Measurements from ENCODE around the gene GALM. TPM values are rescaled to one million over a fixed set of nuclear protein-coding genes. Genes with fewer than 3 reads are reported as not detected.
"Not testable (repeated sequence)": the region's sequence is repeated elsewhere in the genome, so short reads cannot be mapped to it uniquely, and the experiment has no call there.

Gene GALM
- total and polyA plus RNA-seq, 8 donors, result 12.8 to 33.6 (median 25.3) TPM

DNA sequence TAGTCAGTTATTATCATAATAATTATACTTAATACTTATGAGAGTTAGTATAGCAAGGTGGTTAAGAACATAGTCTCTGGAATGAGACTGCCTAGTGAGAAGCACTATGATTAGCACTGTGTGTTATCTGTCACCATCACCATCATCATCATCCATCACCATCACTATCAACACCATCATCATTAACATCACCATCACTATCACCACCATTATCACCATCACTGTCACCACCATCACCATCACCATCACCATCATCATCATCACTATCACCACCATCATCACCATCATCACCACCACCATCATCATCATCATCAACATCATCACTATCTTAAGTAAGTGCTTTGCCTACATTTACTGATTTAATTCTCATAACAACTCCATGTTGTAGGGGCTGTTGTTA is 45.6 kb downstream of the GALM start:
- intact Hi-C loops (cut with DNase I), result no loop called here
- ATAC-seq, result no peak

GRCh38 chr2:38712413-38712812 is 46.5 kb downstream of the GALM start:
- intact Hi-C loops (cut with DNase I), result no loop called here
- H3K4me1 ChIP-seq, result peaks cover 0 to 15% of the 10 kb centered on the region in 2 donors
- TF ChIP-seq CTCF (IDR thresholded peaks at IDR 0.05), result no peak
- peaks cover 0 to 9% of the 10 kb centered on the region in 2 donors for H3K36me3 ChIP-seq
- no peak overlapping the region for H3K27ac ChIP-seq
- no peak overlapping the region for H3K4me3 ChIP-seq
- H3K27me3 ChIP-seq, result no peaks in the 10 kb centered on the region
- DNase-seq (no peak), ATAC-seq (no peak)
- H3K9me3 ChIP-seq, result no peaks in the 10 kb centered on the region

More for the DNA sequence above, 45.6 kb downstream of the GALM start:
- H3K4me3 ChIP-seq, result no peak overlapping the region
- H3K9me3 ChIP-seq, result no peaks in the 10 kb centered on the region
- H3K36me3 ChIP-seq, result peaks cover 0 to 9% of the 10 kb centered on the region in 2 donors
- no peaks in the 10 kb centered on the region for H3K27me3 ChIP-seq
- H3K4me1 ChIP-seq, result peaks cover 0 to 13% of the 10 kb centered on the region in 2 donors
- no peak for TF ChIP-seq CTCF (IDR thresholded peaks at IDR 0.05)
- H3K27ac ChIP-seq, result no peak overlapping the region
- DNase-seq, result no peak

DNA sequence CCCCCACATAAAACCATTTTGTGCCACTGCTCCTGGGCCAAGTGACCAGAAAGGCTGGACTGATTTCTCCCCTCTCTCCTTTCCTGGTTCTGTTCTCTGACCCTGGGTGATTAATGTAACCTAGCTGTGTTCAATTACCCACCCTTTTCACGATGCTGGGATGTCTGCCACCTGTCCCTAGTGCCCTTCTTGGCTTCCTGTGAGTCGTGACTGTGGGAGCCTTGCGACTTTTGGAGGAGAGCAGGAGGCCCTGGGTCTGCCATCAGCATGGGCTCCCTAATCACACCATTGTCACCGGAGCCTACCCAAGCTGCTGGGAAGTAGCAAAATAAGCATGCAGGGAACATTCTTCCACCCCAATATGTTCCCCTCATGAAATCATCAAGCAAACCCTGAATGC is 47.0 kb downstream of the GALM start:
- DNase-seq, result no peak
- no peak overlapping the region for H3K4me3 ChIP-seq
- no peak overlapping the region for H3K27ac ChIP-seq
- ATAC-seq, result no peak
- peaks cover 0 to 9% of the 10 kb centered on the region in 2 donors for H3K36me3 ChIP-seq
- peaks cover 0 to 15% of the 10 kb centered on the region in 2 donors for H3K4me1 ChIP-seq
- TF ChIP-seq CTCF (IDR thresholded peaks at IDR 0.05), result no peak
- intact Hi-C loops (cut with DNase I), result no loop called here
- H3K27me3 ChIP-seq, result no peaks in the 10 kb centered on the region
- H3K9me3 ChIP-seq, result no peaks in the 10 kb centered on the region

- Histone ChIP-seq H3K4me3 (no peak overlapping the region), H3K4me1 (peaks cover 0 to 15% of the 10 kb centered on the region in 2 donors), H3K9me3 (no peaks in the 10 kb centered on the region), H3K27ac (no peak overlapping the region), H3K27me3 (no peaks in the 10 kb centered on the region), H3K36me3 (peaks cover 0 to 9% of the 10 kb centered on the region in 2 donors)
- TF ChIP-seq CTCF (IDR thresholded peaks at IDR 0.05), result no peak
- intact Hi-C loops (cut with DNase I), result no loop called here
- ATAC-seq (no peak), DNase-seq (no peak)
These were observed 47.4 kb downstream of the GALM start for GRCh38 chr2:38713338-38713737.

- DNase-seq; H3K36me3 ChIP-seq; H3K4me3 ChIP-seq; intact Hi-C loops (cut with DNase I); H3K27me3 ChIP-seq; H3K9me3 ChIP-seq; H3K27ac ChIP-seq; ATAC-seq: not testable (repeated sequence)
- H3K4me1 ChIP-seq, result peaks cover 0 to 15% of the 10 kb centered on the region in 2 donors
These were observed 49.0 kb downstream of the GALM start for GRCh38 chr2:38714941-38715340.

DNA sequence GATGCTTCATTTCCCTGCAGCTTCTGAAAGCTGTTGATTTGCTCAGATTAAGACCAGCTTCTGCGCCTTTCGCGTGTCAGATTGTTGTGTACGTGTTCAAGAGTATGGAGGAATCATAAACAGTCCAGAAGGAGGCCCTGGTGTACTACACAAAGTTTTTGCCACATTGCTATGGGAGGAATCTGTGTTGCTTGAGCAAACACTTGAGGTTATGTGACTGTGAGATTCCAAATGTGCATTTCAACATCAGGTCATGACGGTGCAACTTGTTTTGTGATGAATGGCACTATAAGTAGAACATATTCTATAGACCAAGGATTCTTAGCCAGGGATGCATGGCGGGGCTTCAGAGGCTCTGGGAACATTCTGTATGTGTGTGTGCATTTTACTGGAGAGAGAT is 50.3 kb downstream of the GALM start:
- peak; percentile 76 for ATAC-seq

More for the DNA sequence above, 50.3 kb downstream of the GALM start:
- Histone ChIP-seq H3K27ac (peak overlapping the region; percentile 55 to 58), H3K36me3 (peaks cover 0 to 7% of the 10 kb centered on the region in 2 donors), H3K4me3 (no peak overlapping the region), H3K27me3 (no peaks in the 10 kb centered on the region), H3K4me1 (peaks cover 0 to 15% of the 10 kb centered on the region in 2 donors), H3K9me3 (no peaks in the 10 kb centered on the region)
- intact Hi-C loops (cut with DNase I), result no loop called here
- no peak for TF ChIP-seq CTCF (IDR thresholded peaks at IDR 0.05)
- DNase-seq, result peak in 1 of 4 donors; percentile 34
